GM21390 (cell line): Measurements from ENCODE around the gene CHMP2A.

Source experiments
- ATAC-seq: cut with Tn5 transposase; IDR thresholded peaks from one replicate; pipeline ENCODE4 v1.9.1; 2021; ENCODE audit not compliant: unreplicated experiment

CHMP2A gene

DNA sequence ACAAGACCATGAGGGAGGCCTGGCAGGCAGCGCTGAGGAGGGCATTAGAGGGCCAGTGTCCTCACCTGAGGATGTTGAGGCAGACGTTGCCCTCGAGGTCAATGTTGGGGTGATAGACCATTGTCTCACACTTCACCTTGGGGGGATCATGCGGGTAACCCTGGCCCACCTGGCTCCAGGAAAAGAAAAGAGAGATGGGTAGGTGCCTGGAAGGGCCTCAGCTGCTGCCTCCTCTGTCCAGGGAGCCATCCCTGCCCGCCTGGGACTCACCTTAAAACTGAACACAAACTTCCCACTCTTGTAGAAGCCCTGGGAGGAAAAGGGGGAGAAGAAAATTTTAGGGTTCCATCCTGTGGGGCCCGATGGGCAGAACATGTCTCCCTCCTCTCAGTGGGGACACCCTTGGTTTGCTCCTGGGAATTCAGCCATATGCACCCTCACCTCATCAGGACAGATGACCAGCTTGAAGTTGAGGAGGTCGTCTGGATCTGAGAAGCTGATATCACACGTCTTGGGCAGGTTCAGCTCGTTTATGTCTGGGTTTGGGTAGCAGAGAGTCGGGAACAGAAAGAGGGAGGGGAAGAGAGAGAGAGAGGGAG is 1.8 kb upstream of the CHMP2A start:
- ATAC-seq, result no peak

DNA sequence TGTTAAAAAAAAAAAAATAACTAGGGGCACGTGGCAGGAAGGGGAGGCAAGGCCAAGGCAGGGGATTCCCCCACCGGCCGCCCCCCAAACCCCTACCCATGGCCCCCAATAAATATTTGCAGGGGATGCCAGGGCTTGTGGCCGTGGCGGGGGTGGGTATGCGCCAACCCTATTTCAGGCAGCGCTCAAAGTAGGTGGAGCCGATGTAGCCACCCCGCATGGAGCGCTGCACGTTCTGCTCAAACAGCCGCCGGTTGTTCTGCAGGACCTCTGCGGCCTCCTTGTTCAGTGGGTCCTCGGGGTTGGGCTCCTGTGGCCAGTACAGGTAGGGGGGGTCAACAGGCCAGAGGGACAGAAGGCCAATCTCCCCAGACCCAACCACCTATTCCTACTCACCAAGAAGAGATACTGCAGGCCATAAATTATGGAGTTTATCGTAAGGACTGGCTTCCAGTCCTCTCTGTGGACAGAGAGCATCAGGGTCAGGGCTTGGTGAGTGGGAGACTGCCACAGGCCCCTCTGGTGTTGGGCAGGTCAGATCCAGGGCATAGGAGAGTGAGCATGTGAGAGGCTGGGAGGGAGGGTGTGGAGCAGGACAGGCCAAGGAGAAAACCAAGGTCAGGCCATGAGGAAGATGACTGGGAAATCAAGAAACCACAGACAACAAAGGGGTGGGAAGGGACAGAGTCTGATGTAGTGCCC is 1.2 kb upstream of the CHMP2A start:
- no peak for ATAC-seq

- no peak for ATAC-seq
Measured at GRCh38 chr19:58555369-58555885, 522 bp upstream of the CHMP2A start.

- no peak for ATAC-seq
Measured at GRCh38 chr19:58553799-58554493, 959 bp downstream of the CHMP2A start.

- no peak for ATAC-seq
Measured at GRCh38 chr19:58552655-58553054, 2.2 kb downstream of the CHMP2A start.

- no peak for ATAC-seq
Measured at GRCh38 chr19:58551577-58552471, 3.1 kb downstream of the CHMP2A start.

DNA sequence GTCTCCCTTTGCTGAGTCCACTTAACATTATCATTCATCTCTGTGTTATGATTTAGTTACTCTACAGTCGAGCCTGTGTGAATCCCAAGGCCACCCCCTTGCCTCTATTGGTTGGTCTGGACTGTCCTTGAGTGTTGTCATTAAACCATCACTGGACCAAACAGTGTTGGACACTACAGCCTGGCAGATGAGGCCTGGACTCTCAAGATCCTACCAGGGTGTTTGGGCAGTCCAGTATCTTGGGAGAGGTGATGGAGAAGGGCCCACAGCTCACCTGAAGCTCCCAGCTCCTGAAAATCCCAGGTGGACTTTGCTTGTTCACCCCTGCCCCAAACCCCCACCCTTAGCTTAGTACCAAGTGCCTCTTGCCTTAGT is 3.8 kb downstream of the CHMP2A start:
- ATAC-seq, result no peak

- no peak for ATAC-seq
Measured at GRCh38 chr19:58550362-58551122, 4.4 kb downstream of the CHMP2A start.

DNA sequence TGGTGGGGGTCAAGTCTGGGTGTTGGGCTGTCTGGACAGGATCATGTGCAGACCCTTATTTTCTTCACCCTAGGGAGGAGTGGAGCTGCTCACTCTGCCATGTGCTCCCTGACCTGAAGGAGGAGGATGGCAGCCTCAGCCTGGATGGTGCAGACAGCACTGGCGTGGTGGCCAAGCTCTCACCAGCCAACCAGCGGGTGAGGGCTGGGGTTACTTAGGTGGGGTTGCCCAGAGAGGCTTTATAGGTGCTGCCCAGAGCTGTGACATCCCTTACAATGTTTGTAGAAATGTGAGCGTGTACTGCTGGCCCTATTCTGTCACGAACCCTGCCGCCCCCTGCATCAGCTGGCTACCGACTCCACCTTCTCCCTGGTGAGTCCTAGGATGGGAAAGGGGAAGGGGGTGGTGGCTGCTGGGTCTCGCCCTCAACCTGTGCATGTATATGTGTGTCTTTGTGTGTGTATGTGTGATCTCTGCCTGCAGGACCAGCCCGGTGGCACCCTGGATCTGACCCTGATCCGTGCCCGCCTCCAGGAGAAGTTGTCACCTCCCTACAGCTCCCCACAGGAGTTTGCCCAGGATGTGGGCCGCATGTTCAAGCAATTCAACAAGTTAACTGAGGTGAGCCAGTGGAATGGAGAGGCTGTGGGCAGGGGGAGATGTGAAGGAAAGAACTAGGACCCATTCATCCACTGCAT is 5.1 kb downstream of the CHMP2A start:
- no peak for ATAC-seq

DNA sequence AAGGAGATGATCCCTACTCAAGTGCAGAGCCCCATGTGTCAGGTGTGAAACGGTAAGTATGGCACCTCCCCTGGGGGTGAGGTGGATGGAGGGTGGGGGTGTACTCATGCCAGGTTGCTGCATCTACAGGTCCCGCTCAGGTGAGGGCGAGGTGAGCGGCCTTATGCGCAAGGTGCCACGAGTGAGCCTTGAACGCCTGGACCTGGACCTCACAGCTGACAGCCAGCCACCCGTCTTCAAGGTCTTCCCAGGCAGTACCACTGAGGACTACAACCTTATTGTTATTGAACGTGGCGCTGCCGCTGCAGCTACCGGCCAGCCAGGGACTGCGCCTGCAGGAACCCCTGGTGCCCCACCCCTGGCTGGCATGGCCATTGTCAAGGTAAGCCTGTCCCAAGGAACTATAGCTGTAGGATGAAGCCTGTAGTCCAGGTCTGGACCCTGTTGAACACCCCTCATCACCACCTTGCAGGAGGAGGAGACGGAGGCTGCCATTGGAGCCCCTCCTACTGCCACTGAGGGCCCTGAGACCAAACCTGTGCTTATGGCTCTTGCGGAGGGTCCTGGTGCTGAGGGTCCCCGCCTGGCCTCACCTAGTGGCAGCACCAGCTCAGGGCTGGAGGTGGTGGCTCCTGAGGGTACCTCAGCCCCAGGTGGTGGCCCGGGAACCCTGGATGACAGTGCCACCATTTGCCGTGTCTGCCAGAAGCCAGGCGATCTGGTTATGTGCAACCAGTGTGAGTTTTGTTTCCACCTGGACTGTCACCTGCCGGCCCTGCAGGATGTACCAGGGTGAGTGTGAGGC is 5.8 kb downstream of the CHMP2A start:
- ATAC-seq, result no peak

DNA sequence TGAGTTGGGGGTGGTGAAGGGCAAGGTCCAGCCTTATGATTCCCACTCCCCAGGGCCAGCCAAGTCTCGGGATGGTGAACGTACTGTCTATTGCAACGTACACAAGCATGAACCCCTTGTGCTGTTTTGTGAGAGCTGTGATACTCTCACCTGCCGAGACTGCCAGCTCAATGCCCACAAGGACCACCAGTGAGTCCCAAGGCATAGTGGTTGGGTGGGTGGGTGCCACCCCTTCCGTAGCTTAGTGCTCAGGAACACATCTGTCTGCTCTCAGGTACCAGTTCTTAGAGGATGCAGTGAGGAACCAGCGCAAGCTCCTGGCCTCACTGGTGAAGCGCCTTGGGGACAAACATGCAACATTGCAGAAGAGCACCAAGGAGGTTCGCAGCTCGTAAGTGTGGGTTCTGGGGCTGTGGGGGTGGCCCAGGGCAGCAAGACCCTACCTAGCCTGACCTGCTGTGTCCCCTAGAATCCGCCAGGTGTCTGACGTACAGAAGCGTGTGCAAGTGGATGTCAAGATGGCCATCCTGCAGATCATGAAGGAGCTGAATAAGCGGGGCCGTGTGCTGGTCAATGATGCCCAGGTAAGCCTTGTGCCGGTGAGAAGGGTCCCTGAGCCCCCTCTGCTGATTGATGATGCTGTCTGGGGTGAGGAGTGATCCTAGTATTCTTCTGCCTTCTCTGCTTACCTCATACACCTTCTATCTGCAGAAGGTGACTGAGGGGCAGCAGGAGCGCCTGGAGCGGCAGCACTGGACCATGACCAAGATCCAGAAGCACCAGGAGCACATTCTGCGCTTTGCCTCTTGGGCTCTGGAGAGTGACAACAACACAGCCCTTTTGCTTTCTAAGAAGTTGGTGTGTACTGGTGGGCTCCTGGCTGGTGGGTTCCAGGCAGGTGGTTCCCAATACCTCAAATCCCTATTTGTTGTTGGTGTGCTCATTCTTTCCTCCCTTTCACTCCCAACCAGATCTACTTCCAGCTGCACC is 7.3 kb downstream of the CHMP2A start:
- no peak for ATAC-seq

- no peak for ATAC-seq
Measured at GRCh38 chr19:58546019-58546530, 8.8 kb downstream of the CHMP2A start.

GRCh38 chr19:58545286-58546018 is 9.5 kb downstream of the CHMP2A start:
- no peak for ATAC-seq

GRCh38 chr19:58544591-58545285 is 10.2 kb downstream of the CHMP2A start:
- ATAC-seq, result peak; percentile 44

GRCh38 chr19:58543826-58544590 is 10.9 kb downstream of the CHMP2A start, which contains the start of gene TRIM28:
TRIM28 (plus strand) TSS chr19:58544064; CDS start chr19:58544758, 694 bp downstream.
- peak; percentile 79 for ATAC-seq
